GM23338 (cell line): ENCODE data around the gene S100A11. TPM values are rescaled to one million over a fixed set of nuclear protein-coding genes. Genes with fewer than 3 reads are reported as not detected.

Experiments used
- ATAC-seq: fragments of 200-7000 bp; cut with Tn5 transposase; 3 replicates; pipeline ENCODE4 v1.9.1; 2020
- DNase-seq: peaks from one replicate; pipeline ENCODE4 v3.0.0-alpha.2; 2015; ENCODE audit warnings: low spot score
- H2AFZ ChIP-seq: fragments of 200-600 bp; sonication (generic); 2 replicates; pipeline ENCODE4 v1.8.0; 2016; ENCODE audit warnings: antibody characterized with exemption, mild to moderate bottlenecking, moderate library complexity
- H3F3A ChIP-seq: fragments of 200-600 bp; sonication (generic); replicated peaks from 2 replicates; pipeline ENCODE4 v1.8.0; 2017; ENCODE audit warnings: antibody characterized with exemption, mixed run types, low read depth
- H3K27ac ChIP-seq: fragments of 200-600 bp; sonication (generic); 2 replicates; pipeline ENCODE4 v1.6.1; 2016; ENCODE audit warnings: low read depth
- H3K27me3 ChIP-seq: fragments of 200-600 bp; sonication (generic); 2 replicates; pipeline ENCODE4 v1.8.0; 2016; ENCODE audit warnings: mild to moderate bottlenecking, mixed run types, moderate library complexity; ENCODE audit not compliant: insufficient read depth
- H3K36me3 ChIP-seq: fragments of 200-600 bp; sonication (generic); 2 replicates; pipeline ENCODE4 v1.8.0; 2016; ENCODE audit warnings: mild to moderate bottlenecking; ENCODE audit not compliant: insufficient read depth
- H3K4me1 ChIP-seq: fragments of 200-600 bp; sonication (generic); 2 replicates; pipeline ENCODE4 v1.8.0; 2016; ENCODE audit warnings: mild to moderate bottlenecking, moderate library complexity; ENCODE audit not compliant: insufficient read depth
- H3K4me2 ChIP-seq: fragments of 200-600 bp; sonication (generic); 2 replicates; pipeline ENCODE4 v1.7.1; 2017; ENCODE audit warnings: mixed run types
- H3K4me3 ChIP-seq: fragments of 200-600 bp; sonication (generic); 2 replicates; pipeline ENCODE4 v1.6.1; 2016; ENCODE audit warnings: mixed run types
- H3K79me2 ChIP-seq: fragments of 200-600 bp; sonication (generic); replicated peaks from 2 replicates; pipeline ENCODE4 v1.8.0; 2017; ENCODE audit warnings: mild to moderate bottlenecking; ENCODE audit not compliant: insufficient read depth
- H3K9me2 ChIP-seq: fragments of 200-600 bp; sonication (generic); 2 replicates; pipeline ENCODE4 v1.8.0; 2017; ENCODE audit not compliant: insufficient read depth
- H4K20me1 ChIP-seq: fragments of 200-600 bp; sonication (generic); replicated peaks from 2 replicates; pipeline ENCODE4 v1.8.0; 2017; ENCODE audit warnings: mild to moderate bottlenecking; ENCODE audit not compliant: insufficient read depth
- H3K27ac Mint-ChIP-seq: 2 replicates; pipeline ENCODE4 v1.8.0; 2020; ENCODE audit warnings: inconsistent platforms, mild to moderate bottlenecking, moderate library complexity, mixed read lengths
- H3K27me3 Mint-ChIP-seq: 3 replicates; pipeline ENCODE4 v1.8.0; 2022; ENCODE audit warnings: low read depth, mild to moderate bottlenecking, moderate library complexity, mixed read lengths, inconsistent platforms; ENCODE audit not compliant: insufficient read depth, poor library complexity
- H3K36me3 Mint-ChIP-seq: 3 replicates; pipeline ENCODE4 v1.8.0; 2021; ENCODE audit warnings: low read depth, mild to moderate bottlenecking, inconsistent platforms, moderate library complexity, mixed read lengths
- H3K4me1 Mint-ChIP-seq: 3 replicates; pipeline ENCODE4 v1.8.0; 2020; ENCODE audit warnings: mild to moderate bottlenecking, inconsistent platforms, mixed read lengths
- H3K4me3 Mint-ChIP-seq: 3 replicates; pipeline ENCODE4 v1.8.0; 2021; ENCODE audit warnings: moderate library complexity, mild to moderate bottlenecking, inconsistent platforms, mixed read lengths
- H3K9me3 Mint-ChIP-seq: 3 replicates; pipeline ENCODE4 v1.8.0; 2020; ENCODE audit warnings: moderate library complexity, mild to moderate bottlenecking, inconsistent platforms, mixed read lengths
- CREB1 ChIP-seq: fragments of 250-450 bp; sonication (Bioruptor Pico); IDR thresholded peaks from 2 replicates; pipeline ENCODE4 v1.5.0; 2020; ENCODE audit warnings: low read depth, mild to moderate bottlenecking, moderate library complexity
- CTCF ChIP-seq, 2 experiments: fragments of 200-600 bp in 1 of 2; sonication (generic) in 1 of 2; conservative IDR thresholded peaks; 2 replicates each; pipeline versions ENCODE4 v1.5.1 to v1.6.1; 2016 to 2017; ENCODE audit warnings: antibody characterized with exemption in 2 of 2, low read depth in 2 of 2, mild to moderate bottlenecking in 2 of 2, moderate library complexity in 1 of 2
- EZH2 ChIP-seq: fragments of 200-600 bp; sonication (generic); IDR thresholded peaks from one replicate; pipeline ENCODE4 v1.8.0; 2017; ENCODE audit warnings: antibody characterized with exemption, mild to moderate bottlenecking, low read depth; ENCODE audit not compliant: unreplicated experiment
- EZH2phosphoT487 ChIP-seq: fragments of 200-600 bp; sonication (generic); IDR thresholded peaks from one replicate; pipeline ENCODE4 v1.8.1; 2018; ENCODE audit warnings: antibody characterized with exemption; ENCODE audit not compliant: unreplicated experiment
- STAT1 ChIP-seq: IDR thresholded peaks from one replicate; pipeline ENCODE4 v1.6.1; 2016; ENCODE audit warnings: antibody characterized with exemption; ENCODE audit not compliant: unreplicated experiment
- ZNF331 ChIP-seq: fragments of 250-450 bp; sonication (Bioruptor Pico); IDR thresholded peaks from 2 replicates; pipeline ENCODE4 v1.5.0; 2020; ENCODE audit warnings: low read depth, mild to moderate bottlenecking, moderate library complexity
- polyA plus RNA-seq: library from polyadenylated mRNA; unstranded; fragments of >200 nt; fragmentation: Nextera tagmentation; extraction: Ambion mirVana; gene quantifications from 2 replicates; pipeline ENCODE4 v1.2.1, GENCODE V29; 2016
- total RNA-seq: library from RNA; depleted of rRNA; stranded (reverse); fragments of >200 nt; shearing (Covaris generic); gene quantifications from 2 replicates; pipeline ENCODE4 v1.2.3, GENCODE V29; 2014

The S100A11 gene
- total and polyA plus RNA-seq, 2 experiments from 2014 or later: 73.1 to 596 TPM

DNA sequence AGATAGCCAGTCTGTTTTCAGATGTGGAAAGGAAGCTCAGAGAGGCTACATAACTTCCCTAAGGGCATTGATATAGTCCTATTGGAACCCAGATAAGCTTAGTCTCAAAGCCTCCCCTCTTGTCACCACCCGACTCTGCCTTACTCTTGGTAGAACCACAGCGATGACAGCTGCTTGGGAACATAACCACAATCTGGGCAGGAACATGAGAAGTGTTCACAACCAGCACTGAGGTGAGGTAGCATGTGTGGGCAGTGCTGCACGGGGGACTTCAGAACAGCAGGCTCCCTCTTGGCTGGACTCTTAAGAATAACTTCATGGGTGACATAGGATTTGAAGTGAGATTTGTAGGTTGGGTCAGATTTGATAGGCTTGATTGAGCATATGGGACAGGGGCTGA lies 33.8 kb downstream of the S100A11 start (continued):
- TF ChIP-seq EZH2phosphoT487 (no peak), STAT1 (no peak)

- Mint-ChIP-seq H3K27ac (no peak overlapping the region), H3K36me3 (no peaks in the 10 kb centered on the region), H3K4me1 (peaks cover 14% of the 10 kb centered on the region), H3K9me3 (no peaks in the 10 kb centered on the region), H3K4me3 (no peak overlapping the region), H3K27me3 (no peaks in the 10 kb centered on the region)
- H3K79me2 ChIP-seq: no peaks in the 10 kb centered on the region
- no peak overlapping the region for H3K4me3 ChIP-seq
- H3K4me2 ChIP-seq: no peak overlapping the region
- H4K20me1 ChIP-seq: no peaks in the 10 kb centered on the region
- H3F3A ChIP-seq: 0 out of 2 replicates have a peak, but pooled peaks cover 2% of the 10 kb centered on the region
- ATAC-seq (peak; percentile 77), DNase-seq (peak; percentile 90)
- H3K36me3 ChIP-seq: no peaks in the 10 kb centered on the region
- H2AFZ ChIP-seq: peak overlapping the region; percentile 80
- H3K27me3 ChIP-seq: no peaks in the 10 kb centered on the region
- peaks cover 11% of the 10 kb centered on the region for H3K4me1 ChIP-seq
- H3K9me2 ChIP-seq: no peaks in the 10 kb centered on the region
- TF ChIP-seq EZH2 (no peak), CTCF (conservative IDR thresholded peaks at IDR 0.05; ENCODE audit: low read depth in 2 of 2) (peak; percentile 88 to 94)
- no peak overlapping the region for H3K27ac ChIP-seq
Measured at GRCh38 chr1:152001631-152002584, 34.9 kb downstream of the S100A11 start.

GRCh38 chr1:152000964-152001630 lies 35.7 kb downstream of the S100A11 start:
- Histone ChIP-seq H3K4me2 (no peak overlapping the region), H4K20me1 (no peaks in the 10 kb centered on the region), H3K9me2 (no peaks in the 10 kb centered on the region), H3K4me3 (no peak overlapping the region), H3K27ac (0 out of 2 replicates have a peak overlapping the region, but pooled peaks have one; percentile 55), H2AFZ (peak overlapping the region; percentile 80), H3K4me1 (peaks cover 11% of the 10 kb centered on the region), H3K79me2 (no peaks in the 10 kb centered on the region), H3F3A (0 out of 2 replicates have a peak, but pooled peaks cover 2% of the 10 kb centered on the region), H3K27me3 (no peaks in the 10 kb centered on the region), H3K36me3 (no peaks in the 10 kb centered on the region)
- H3K27me3 Mint-ChIP-seq: no peaks in the 10 kb centered on the region
- H3K27ac Mint-ChIP-seq: no peak overlapping the region
- ATAC-seq: no peak
- DNase-seq: no peak
- H3K4me3 Mint-ChIP-seq: no peak overlapping the region
- no peaks in the 10 kb centered on the region for H3K9me3 Mint-ChIP-seq
- no peaks in the 10 kb centered on the region for H3K36me3 Mint-ChIP-seq
- peaks cover 14% of the 10 kb centered on the region for H3K4me1 Mint-ChIP-seq
- no peak for TF ChIP-seq STAT1
- TF ChIP-seq CTCF (conservative IDR thresholded peaks at IDR 0.05; ENCODE audit: low read depth in 2 of 2): no peak
- TF ChIP-seq CREB1 (CRISPR knock-in tag): no peak
- TF ChIP-seq ZNF331: no peak
